ENCODE measurements around the gene TBC1D25.

- TF ChIP-seq CTCF (IDR thresholded peaks at IDR 0.05) (no peak), POLR2A (IDR thresholded peaks at IDR 0.05) (no peak), POLR2AphosphoS5 (IDR thresholded peaks at IDR 0.05) (no peak), EP300 (IDR thresholded peaks at IDR 0.05; ENCODE audit: low read depth) (no peak)
Measured at GRCh38 chrX:48592971-48593370, 53.5 kb downstream of the TBC1D25 start.

Measured in transverse colon (tissue), 4 donors.